ENCODE measurements around the gene ALOXE3.

GRCh38 chr17:8161289-8162232 lies 43.2 kb upstream of the ALOXE3 start:
- no peak for TF ChIP-seq REST (IDR thresholded peaks at IDR 0.05; ENCODE audit: low read depth)
- no peak for TF ChIP-seq TAF1 (IDR thresholded peaks at IDR 0.05; ENCODE audit: low read depth)
- TF ChIP-seq USF1 (IDR thresholded peaks at IDR 0.05) = no peak
- TF ChIP-seq FOXM1 (IDR thresholded peaks at IDR 0.05; ENCODE audit: borderline replicate concordance, low read depth) = no peak
- no peak for TF ChIP-seq MAX (IDR thresholded peaks at IDR 0.05)
- no peak for TF ChIP-seq RAD21 (IDR thresholded peaks at IDR 0.05; ENCODE audit: low read depth)
- no peak for TF ChIP-seq TEAD4 (IDR thresholded peaks at IDR 0.05)
- no peak for TF ChIP-seq EP300 (IDR thresholded peaks at IDR 0.05; ENCODE audit: borderline replicate concordance)
- no peak for TF ChIP-seq CEBPB (IDR thresholded peaks at IDR 0.05)
- TF ChIP-seq EGR1 (IDR thresholded peaks at IDR 0.05) = no peak
- TF ChIP-seq CREB1 (IDR thresholded peaks at IDR 0.05; ENCODE audit: low read depth) = no peak
